ENCODE data around the gene ASCL4. TPM values are rescaled to one million over a fixed set of nuclear protein-coding genes. Genes with fewer than 3 reads are reported as not detected.

The ASCL4 gene
- total RNA-seq, 1 experiment from 2014 or later = not detected

DNA sequence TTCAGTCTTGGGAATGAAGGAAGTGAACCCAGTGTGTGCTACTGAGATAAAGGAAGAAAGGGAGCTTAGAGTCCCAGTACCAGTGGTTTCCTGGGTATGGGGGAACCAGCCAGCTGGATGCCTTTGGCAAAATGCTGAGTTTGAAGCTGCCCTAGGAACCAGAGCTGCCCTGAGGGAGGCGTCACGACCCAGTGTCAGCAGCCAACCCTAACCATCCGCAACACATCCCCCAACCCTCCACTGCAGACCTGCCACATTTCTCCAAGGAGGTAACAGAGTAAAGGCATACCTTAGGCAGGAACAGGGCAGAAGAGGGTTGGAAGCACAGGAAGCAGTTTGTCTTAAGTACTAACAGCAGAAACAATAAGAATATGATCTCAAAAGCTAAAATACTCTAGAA, 42.1 kb upstream of the ASCL4 start:
- Histone ChIP-seq H3K4me1 (ENCODE audit: control insufficient read depth, insufficient read depth, low read length) (no peaks in the 10 kb centered on the region), H3K36me3 (ENCODE audit: control insufficient read depth, insufficient read depth, low read length) (peaks cover 12% of the 10 kb centered on the region), H3K9me3 (ENCODE audit: control insufficient read depth, insufficient read depth, low read depth, low read length) (no peaks in the 10 kb centered on the region), H3K27ac (ENCODE audit: low read length) (no peak overlapping the region), H3K27me3 (ENCODE audit: control insufficient read depth, insufficient read depth, low read length) (no peaks in the 10 kb centered on the region), H3K4me3 (ENCODE audit: low read depth in 2 of 2, low read length in 2 of 2) (no peak overlapping the region)
- CTCF ChIA-PET = no interaction called here
- BruUV-seq (replicated peaks) = no TSS peak
- TF ChIP-seq POLR2AphosphoS5 (IDR thresholded peaks at IDR 0.05; ENCODE audit: low read depth, low read length) (no peak), SIN3A (IDR thresholded peaks at IDR 0.05; ENCODE audit: borderline replicate concordance, insufficient read depth, low read depth, low read length) (no peak), TCF7L2 (IDR thresholded peaks at IDR 0.05; ENCODE audit: low read depth, low read length) (no peak)
- TF ChIP-seq, protein P1, sequence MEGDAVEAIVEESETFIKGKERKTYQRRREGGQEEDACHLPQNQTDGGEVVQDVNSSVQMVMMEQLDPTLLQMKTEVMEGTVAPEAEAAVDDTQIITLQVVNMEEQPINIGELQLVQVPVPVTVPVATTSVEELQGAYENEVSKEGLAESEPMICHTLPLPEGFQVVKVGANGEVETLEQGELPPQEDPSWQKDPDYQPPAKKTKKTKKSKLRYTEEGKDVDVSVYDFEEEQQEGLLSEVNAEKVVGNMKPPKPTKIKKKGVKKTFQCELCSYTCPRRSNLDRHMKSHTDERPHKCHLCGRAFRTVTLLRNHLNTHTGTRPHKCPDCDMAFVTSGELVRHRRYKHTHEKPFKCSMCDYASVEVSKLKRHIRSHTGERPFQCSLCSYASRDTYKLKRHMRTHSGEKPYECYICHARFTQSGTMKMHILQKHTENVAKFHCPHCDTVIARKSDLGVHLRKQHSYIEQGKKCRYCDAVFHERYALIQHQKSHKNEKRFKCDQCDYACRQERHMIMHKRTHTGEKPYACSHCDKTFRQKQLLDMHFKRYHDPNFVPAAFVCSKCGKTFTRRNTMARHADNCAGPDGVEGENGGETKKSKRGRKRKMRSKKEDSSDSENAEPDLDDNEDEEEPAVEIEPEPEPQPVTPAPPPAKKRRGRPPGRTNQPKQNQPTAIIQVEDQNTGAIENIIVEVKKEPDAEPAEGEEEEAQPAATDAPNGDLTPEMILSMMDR (IDR thresholded peaks at IDR 0.05) = no peak
- TF ChIP-seq, protein P2, sequence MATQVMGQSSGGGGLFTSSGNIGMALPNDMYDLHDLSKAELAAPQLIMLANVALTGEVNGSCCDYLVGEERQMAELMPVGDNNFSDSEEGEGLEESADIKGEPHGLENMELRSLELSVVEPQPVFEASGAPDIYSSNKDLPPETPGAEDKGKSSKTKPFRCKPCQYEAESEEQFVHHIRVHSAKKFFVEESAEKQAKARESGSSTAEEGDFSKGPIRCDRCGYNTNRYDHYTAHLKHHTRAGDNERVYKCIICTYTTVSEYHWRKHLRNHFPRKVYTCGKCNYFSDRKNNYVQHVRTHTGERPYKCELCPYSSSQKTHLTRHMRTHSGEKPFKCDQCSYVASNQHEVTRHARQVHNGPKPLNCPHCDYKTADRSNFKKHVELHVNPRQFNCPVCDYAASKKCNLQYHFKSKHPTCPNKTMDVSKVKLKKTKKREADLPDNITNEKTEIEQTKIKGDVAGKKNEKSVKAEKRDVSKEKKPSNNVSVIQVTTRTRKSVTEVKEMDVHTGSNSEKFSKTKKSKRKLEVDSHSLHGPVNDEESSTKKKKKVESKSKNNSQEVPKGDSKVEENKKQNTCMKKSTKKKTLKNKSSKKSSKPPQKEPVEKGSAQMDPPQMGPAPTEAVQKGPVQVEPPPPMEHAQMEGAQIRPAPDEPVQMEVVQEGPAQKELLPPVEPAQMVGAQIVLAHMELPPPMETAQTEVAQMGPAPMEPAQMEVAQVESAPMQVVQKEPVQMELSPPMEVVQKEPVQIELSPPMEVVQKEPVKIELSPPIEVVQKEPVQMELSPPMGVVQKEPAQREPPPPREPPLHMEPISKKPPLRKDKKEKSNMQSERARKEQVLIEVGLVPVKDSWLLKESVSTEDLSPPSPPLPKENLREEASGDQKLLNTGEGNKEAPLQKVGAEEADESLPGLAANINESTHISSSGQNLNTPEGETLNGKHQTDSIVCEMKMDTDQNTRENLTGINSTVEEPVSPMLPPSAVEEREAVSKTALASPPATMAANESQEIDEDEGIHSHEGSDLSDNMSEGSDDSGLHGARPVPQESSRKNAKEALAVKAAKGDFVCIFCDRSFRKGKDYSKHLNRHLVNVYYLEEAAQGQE (IDR thresholded peaks at IDR 0.05; ENCODE audit: insufficient read depth in 1 of 2, low read depth in 2 of 2, low read length in 1 of 2) = no peak
- DNase-seq (ENCODE audit: low read depth, low spot score) (no peak), ATAC-seq (peak; percentile 18; the same call in 1 of the 2 replicates)
- intact Hi-C loops (cut with micrococcal nuclease; ENCODE audit: unreplicated experiment) (no loop called here), in situ Hi-C loops (cut with HindIII; ENCODE audit: low pct_unique_long_range_greater_than_20kb, low sequenced_read_pairs) (no loop called here)
- POLR2A ChIA-PET = no interaction called here

DNA sequence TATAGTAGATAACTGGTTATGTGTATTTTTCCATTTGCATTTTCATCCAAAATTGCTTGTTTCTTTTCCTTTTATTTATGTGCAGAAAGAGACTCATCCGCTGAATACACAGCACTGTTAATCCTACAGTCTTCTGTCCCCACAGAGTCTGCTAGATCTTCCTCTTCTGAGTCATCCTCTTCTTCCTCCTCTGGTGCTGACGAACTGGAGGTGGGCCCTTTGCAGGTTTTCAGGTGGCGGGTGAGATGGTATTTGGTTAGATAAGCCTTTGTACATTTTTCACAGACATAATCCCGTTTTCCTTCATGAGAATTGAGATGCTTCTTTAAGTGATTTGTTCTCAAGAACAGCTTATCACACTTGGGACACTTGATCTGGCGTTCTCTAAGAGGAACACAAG, 40.4 kb upstream of the ASCL4 start:
- Histone ChIP-seq H3K4me1 (ENCODE audit: control insufficient read depth, insufficient read depth, low read length) (no peaks in the 10 kb centered on the region), H3K36me3 (ENCODE audit: control insufficient read depth, insufficient read depth, low read length) (peaks cover 24% of the 10 kb centered on the region), H3K9me3 (ENCODE audit: control insufficient read depth, insufficient read depth, low read depth, low read length) (no peaks in the 10 kb centered on the region), H3K27ac (ENCODE audit: low read length) (no peak overlapping the region), H3K27me3 (ENCODE audit: control insufficient read depth, insufficient read depth, low read length) (no peaks in the 10 kb centered on the region), H3K4me3 (ENCODE audit: low read depth in 2 of 2, low read length in 2 of 2) (no peak overlapping the region)
- intact Hi-C loops (cut with micrococcal nuclease; ENCODE audit: unreplicated experiment) (no loop called here), in situ Hi-C loops (cut with HindIII; ENCODE audit: low pct_unique_long_range_greater_than_20kb, low sequenced_read_pairs) (no loop called here)
- ATAC-seq (no peak), DNase-seq (ENCODE audit: low read depth, low spot score) (no peak)
- ChIA-PET POLR2A (no interaction called here), CTCF (no interaction called here)
- no peak for TF ChIP-seq POLR2AphosphoS5 (IDR thresholded peaks at IDR 0.05; ENCODE audit: low read depth, low read length)
- TF ChIP-seq, protein P2 (IDR thresholded peaks at IDR 0.05; ENCODE audit: insufficient read depth in 1 of 2, low read depth in 2 of 2, low read length in 1 of 2) = no peak
- no TSS peak for BruUV-seq (replicated peaks)
